IMR-90 (cell line): ENCODE results near the gene ITGA5. TPM values are rescaled to one million over a fixed set of nuclear protein-coding genes. Genes with fewer than 3 reads are reported as not detected.

Experiments
- ATAC-seq: fragments of 200-7000 bp; cut with Tn5 transposase; 2 replicates; pipeline ENCODE4 v1.9.1; 2020; ENCODE audit warnings: low read depth, mild to moderate bottlenecking, moderate library complexity
- BruUV-seq: library from RNA; stranded (reverse); fragments of 400-500 nt; replicated peaks from 2 replicates; lab custom pipeline; 2021; lab: Mats Ljungman, UMichigan
- CTCF ChIA-PET: fragments of 300-600 bp; formaldehyde crosslinking; extraction: SDS; loops from one replicate; lab custom pipeline; 2021; ENCODE audit warnings: antibody characterized with exemption; lab: Yijun Ruan, JAX
- POLR2A ChIA-PET: fragments of 300-600 bp; sonication (Branson Sonifier 250); formaldehyde crosslinking; loops from one replicate; lab custom pipeline; 2022; ENCODE audit warnings: antibody characterized with exemption; ENCODE audit not compliant: unreplicated experiment; lab: Charles Lee
- DNase-seq: peaks from one replicate; pipeline ENCODE4 v3.0.0; 2013
- H2AFZ ChIP-seq: replicated peaks from 2 replicates; pipeline ENCODE3; 2013; ENCODE audit warnings: low read length, mild to moderate bottlenecking; ENCODE audit not compliant: poor library complexity
- H2AK5ac ChIP-seq: 2 replicates; pipeline ENCODE4 v1.6.1; 2013; ENCODE audit warnings: low read depth, low read length, inconsistent platforms
- H2AK9ac ChIP-seq: replicated peaks from 2 replicates; pipeline ENCODE3; 2013; ENCODE audit warnings: mild to moderate bottlenecking, low read depth, low read length, moderate library complexity; ENCODE audit not compliant: poor library complexity
- H2BK120ac ChIP-seq: 2 replicates; pipeline ENCODE4 v1.6.1; 2013; ENCODE audit warnings: low read depth, low read length, inconsistent platforms
- H2BK15ac ChIP-seq: 3 replicates; pipeline ENCODE4 v1.6.1; 2013; ENCODE audit warnings: low read depth, low read length, inconsistent platforms
- H2BK20ac ChIP-seq: 2 replicates; pipeline ENCODE4 v1.6.1; 2013; ENCODE audit warnings: low read depth, mild to moderate bottlenecking, inconsistent platforms, low read length, moderate library complexity
- H2BK5ac ChIP-seq: 2 replicates; pipeline ENCODE4 v1.6.1; 2013; ENCODE audit warnings: mild to moderate bottlenecking, low read depth, low read length, inconsistent platforms; ENCODE audit not compliant: poor library complexity, severe bottlenecking
- H3K14ac ChIP-seq: replicated peaks from 2 replicates; pipeline ENCODE4 v1.6.1; 2013; ENCODE audit warnings: low read depth, low read length, inconsistent platforms
- H3K18ac ChIP-seq: 2 replicates; pipeline ENCODE4 v1.6.1; 2013; ENCODE audit warnings: low read depth, low read length, control low read depth
- H3K23ac ChIP-seq: 2 replicates; pipeline ENCODE4 v1.6.1; 2013; ENCODE audit warnings: low read depth, low read length, inconsistent platforms
- H3K27ac ChIP-seq: 2 replicates; pipeline ENCODE4 v1.5.1; 2013; ENCODE audit warnings: mild to moderate bottlenecking, control low read depth, low read length; ENCODE audit not compliant: insufficient read depth
- H3K27me3 ChIP-seq: 2 replicates; pipeline ENCODE4 v1.6.1; 2013; ENCODE audit warnings: low read length; ENCODE audit not compliant: control insufficient read depth, insufficient read depth
- H3K36me3 ChIP-seq: 2 replicates; pipeline ENCODE4 v1.6.1; 2013; ENCODE audit warnings: low read length, mixed read lengths; ENCODE audit not compliant: control insufficient read depth, insufficient read depth
- H3K4ac ChIP-seq: 2 replicates; pipeline ENCODE4 v1.6.1; 2013; ENCODE audit warnings: low read depth, low read length, inconsistent platforms
- H3K4me1 ChIP-seq: 2 replicates; pipeline ENCODE4 v1.6.1; 2013; ENCODE audit warnings: low read length, mixed read lengths; ENCODE audit not compliant: control insufficient read depth, insufficient read depth
- H3K4me2 ChIP-seq: 2 replicates; pipeline ENCODE4 v1.6.1; 2013; ENCODE audit warnings: low read depth, mild to moderate bottlenecking, control low read depth, low read length, moderate library complexity
- H3K4me3 ChIP-seq: 2 replicates; pipeline ENCODE4 v1.5.1; 2013; ENCODE audit warnings: low read depth, mild to moderate bottlenecking, control low read depth, low read length, moderate library complexity; ENCODE audit not compliant: insufficient read depth
- H3K56ac ChIP-seq: 2 replicates; pipeline ENCODE4 v1.6.1; 2013; ENCODE audit warnings: low read length, inconsistent platforms; ENCODE audit not compliant: insufficient read depth; ENCODE audit errors: extremely low read depth
- H3K79me1 ChIP-seq, 2 experiments: 2 replicates each; pipeline ENCODE4 v1.6.1; 2013; ENCODE audit warnings: low read length in 2 of 2, inconsistent platforms in 1 of 2, low read depth in 1 of 2
- H3K9ac ChIP-seq: 2 replicates; pipeline ENCODE4 v1.6.1; 2013; ENCODE audit warnings: low read depth, low read length, control low read depth
- H3K9me1 ChIP-seq: 2 replicates; pipeline ENCODE4 v1.6.1; 2013; ENCODE audit warnings: low read length, inconsistent platforms; ENCODE audit not compliant: insufficient read depth
- H3K9me3 ChIP-seq: 2 replicates; pipeline ENCODE4 v1.6.1; 2013; ENCODE audit warnings: low read length; ENCODE audit not compliant: control insufficient read depth, insufficient read depth
- H4K20me1 ChIP-seq: 2 replicates; pipeline ENCODE4 v1.6.1; 2013; ENCODE audit warnings: low read length, inconsistent platforms; ENCODE audit not compliant: insufficient read depth
- H4K5ac ChIP-seq: 2 replicates; pipeline ENCODE4 v1.6.1; 2013; ENCODE audit warnings: mild to moderate bottlenecking, low read depth, low read length, control low read depth
- H4K8ac ChIP-seq, 2 experiments: 2 replicates each; pipeline ENCODE4 v1.6.1; 2013; ENCODE audit warnings: low read depth in 2 of 2, low read length in 2 of 2, control low read depth in 1 of 2, inconsistent platforms in 1 of 2
- H4K91ac ChIP-seq: 2 replicates; pipeline ENCODE4 v1.6.1; 2013; ENCODE audit warnings: low read depth, low read length, inconsistent platforms; ENCODE audit not compliant: insufficient read depth
- BHLHE40 ChIP-seq: fragments of 150-350 bp; IDR thresholded peaks from 2 replicates; pipeline ENCODE4 v1.6.1; 2016; ENCODE audit warnings: mild to moderate bottlenecking, low read depth, low read length
- CEBPB ChIP-seq: IDR thresholded peaks from 2 replicates; pipeline ENCODE4 v1.6.1; 2012; ENCODE audit warnings: low read depth, low read length, improper control_type of control experiment
- CHD1 ChIP-seq: IDR thresholded peaks from 2 replicates; pipeline ENCODE4 v1.6.1; 2012; ENCODE audit warnings: low read depth, low read length, improper control_type of control experiment
- CTCF ChIP-seq: conservative IDR thresholded peaks from 2 replicates; pipeline ENCODE4 v1.5.1; 2012; ENCODE audit warnings: mild to moderate bottlenecking, low read depth, low read length, improper control_type of control experiment
- FOS ChIP-seq: fragments of 150-350 bp; IDR thresholded peaks from 2 replicates; pipeline ENCODE4 v1.6.1; 2016; ENCODE audit warnings: low read depth, low read length
- MAZ ChIP-seq: IDR thresholded peaks from 2 replicates; pipeline ENCODE4 v1.6.1; 2012; ENCODE audit warnings: low read depth, mild to moderate bottlenecking, low read length, improper control_type of control experiment, moderate library complexity, borderline replicate concordance
- MXI1 ChIP-seq: IDR thresholded peaks from 2 replicates; pipeline ENCODE4 v1.6.1; 2012; ENCODE audit warnings: low read depth, mild to moderate bottlenecking, low read length, moderate library complexity, borderline replicate concordance
- RAD21 ChIP-seq: IDR thresholded peaks from 2 replicates; pipeline ENCODE4 v1.6.1; 2012; ENCODE audit warnings: low read length, improper control_type of control experiment
- RFX5 ChIP-seq: IDR thresholded peaks from 2 replicates; pipeline ENCODE4 v1.8.0; 2012; ENCODE audit warnings: low read depth, mild to moderate bottlenecking, low read length, moderate library complexity
- SMC3 ChIP-seq: fragments of 150-350 bp; IDR thresholded peaks from 2 replicates; pipeline ENCODE4 v1.6.1; 2016; ENCODE audit warnings: low read depth, mild to moderate bottlenecking, antibody characterized with exemption, low read length, moderate library complexity
- WGBS, 2 experiments: methylation state at CpG; one replicate each; pipeline versions ENCODE4 v1.1.5 to v1.1.7; 2013; ENCODE audit warnings: missing lambda C conversion rate in 2 of 2; ENCODE audit not compliant: insufficient read length in 1 of 2; ENCODE audit errors: extremely low coverage in 2 of 2; 5-methylcytosine and 5-hydroxymethylcytosine counted together
- dilution Hi-C: fragments of 300-500 bp; cut with HindIII; formaldehyde crosslinking; loops from one replicate; pipeline ENCODE4 v1.14.3; 2018; ENCODE audit warnings: low sequenced_read_pairs; ENCODE audit not compliant: unreplicated experiment
- in situ Hi-C: fragments of 300-500 bp; cut with MboI; formaldehyde crosslinking; loops from 3 replicates; pipeline ENCODE4 v1.14.3; 2019; ENCODE audit warnings: low sequenced_read_pairs, inconsistent platforms, mixed read lengths
- intact Hi-C: fragments of 100-400 bp; cut with micrococcal nuclease; formaldehyde crosslinking; loops from 2 replicates; pipeline ENCODE4 v1.10.0; 2022
- polyA plus RNA-seq, 3 experiments: library from polyadenylated mRNA; depleted of rRNA; stranded (reverse); fragments of >200 nt; gene quantifications; 2 replicates each; pipeline ENCODE4 v1.2.3, GENCODE V29; 2012; ENCODE audit warnings: low replicate concordance in 1 of 3
- total RNA-seq: library from RNA; depleted of rRNA; stranded (reverse); fragments of >200 nt; gene quantifications from 2 replicates; pipeline ENCODE4 v1.2.3, GENCODE V29; 2012

The ITGA5 gene
- total and polyA plus RNA-seq, 2 of the 4 experiments (the other 2 are of a cell fraction) = 159 to 259 TPM

GRCh38 chr12:54377797-54378515 is 41.1 kb downstream of the ITGA5 start (continued):
- no peak for TF ChIP-seq CTCF
- no peak for TF ChIP-seq RAD21
- TF ChIP-seq BHLHE40 = no peak

- intact Hi-C loops (no loop called here), in situ Hi-C loops (loop anchor here (10.0 kb wide), 1 partner anchor 382 kb away; no protein-coding TSS in a partner anchor), dilution Hi-C loops (no loop called here)
- H4K5ac ChIP-seq = no peak overlapping the region
- WGBS, 2 experiments = no CpG with 5 or more reads among the region's 2 CpGs
- H3K27me3 ChIP-seq = no peaks in the 10 kb centered on the region
- ChIA-PET POLR2A (no interaction called here), CTCF (no interaction called here)
- H2AK9ac ChIP-seq = no peak overlapping the region
- no peak overlapping the region for H3K4me2 ChIP-seq
- DNase-seq (no peak), ATAC-seq (no peak)
- no peak overlapping the region for H3K56ac ChIP-seq
- peaks cover 1% of the 10 kb centered on the region; the same call in 1 of the 2 replicates for H3K36me3 ChIP-seq
- H3K79me1 ChIP-seq = peaks cover 0 to 6% of the 10 kb centered on the region in 2 experiments; a peak in 1 of 4 replicates
- no peak overlapping the region for H2BK5ac ChIP-seq
- H2AFZ ChIP-seq = no peak overlapping the region
- no peak overlapping the region for H3K18ac ChIP-seq
- H4K8ac ChIP-seq = no peak overlapping the region
- H3K4me1 ChIP-seq = peaks cover 6% of the 10 kb centered on the region; the same call in 1 of the 2 replicates
- H2BK15ac ChIP-seq = no peak overlapping the region
- H2BK20ac ChIP-seq = no peak overlapping the region
- no peak overlapping the region; the same call in 1 of the 2 replicates for H3K23ac ChIP-seq
- H3K14ac ChIP-seq = no peak overlapping the region
- no peak overlapping the region for H3K4ac ChIP-seq
- no peak overlapping the region for H3K27ac ChIP-seq
- no TSS peak for BruUV-seq
- H2AK5ac ChIP-seq = no peak overlapping the region
- no peak overlapping the region for H2BK120ac ChIP-seq
- no peaks in the 10 kb centered on the region for H3K9me3 ChIP-seq
- H4K20me1 ChIP-seq = peaks cover 4% of the 10 kb centered on the region; the same call in 1 of the 2 replicates
- H3K9me1 ChIP-seq = no peaks in the 10 kb centered on the region; the same call in 1 of the 2 replicates
- H4K91ac ChIP-seq = no peak overlapping the region
- no peak overlapping the region for H3K4me3 ChIP-seq
- H3K9ac ChIP-seq = no peak overlapping the region
- TF ChIP-seq MAZ (no peak), RFX5 (no peak), MXI1 (no peak), CHD1 (no peak), SMC3 (no peak), CTCF (no peak), FOS (no peak), CEBPB (no peak)
Measured at GRCh38 chr12:54377007-54377406, 42.1 kb downstream of the ITGA5 start.
